ENCODE data around the gene TMEM9.

Gene TMEM9

GRCh38 chr1:201154389-201155165 is at the start of gene TMEM9:
Gene TMEM9, minus strand, starts transcription at chr1:201154474. Its CDS starts 551 bp downstream, at chr1:201153923.
- peak; percentile 96 for DNase-seq

GRCh38 chr1:201198598-201198997 is 44.3 kb upstream of the TMEM9 start:
- no peak for DNase-seq

- DNase-seq = no peak
Measured at GRCh38 chr1:201194046-201194445, 39.8 kb upstream of the TMEM9 start.

- peak; percentile 95 for DNase-seq
Measured at GRCh38 chr1:201192261-201192788, 38.1 kb upstream of the TMEM9 start.

- peak; percentile 95 for DNase-seq
Measured at GRCh38 chr1:201191653-201192260, 37.5 kb upstream of the TMEM9 start.

- no peak for DNase-seq
Measured at GRCh38 chr1:201190624-201191051, 36.4 kb upstream of the TMEM9 start, which contains the start of gene IGFN1. Gene IGFN1, plus strand, starts transcription at chr1:201190824. Its CDS starts 2,470 bp downstream, at chr1:201193294.

- DNase-seq = no peak
Measured at GRCh38 chr1:201190005-201190404, 35.7 kb upstream of the TMEM9 start.

DNA sequence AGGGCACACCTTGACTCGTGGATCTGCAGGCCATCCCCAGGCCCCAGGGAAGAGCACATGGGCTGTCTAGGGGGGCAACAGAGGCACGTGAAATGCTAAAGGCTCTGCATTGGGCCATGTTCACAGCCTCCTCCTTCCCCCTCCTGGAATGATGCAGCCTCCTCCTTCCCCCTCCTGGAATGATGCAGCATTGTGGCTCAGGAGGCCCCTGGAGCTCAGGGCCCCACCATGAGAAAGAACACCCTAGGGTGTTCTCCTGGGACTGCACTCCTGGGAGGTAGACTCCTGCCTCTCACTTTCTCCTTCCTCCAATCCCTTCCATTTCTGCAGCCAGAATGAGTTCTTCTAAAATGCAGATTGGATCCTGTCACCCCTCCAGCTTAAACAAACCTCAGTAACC is 34.8 kb upstream of the TMEM9 start:
- no peak for DNase-seq

- DNase-seq = no peak
Measured at GRCh38 chr1:201186192-201186591, 31.9 kb upstream of the TMEM9 start.

GRCh38 chr1:201185527-201186128 is 31.4 kb upstream of the TMEM9 start:
- DNase-seq = no peak

DNA sequence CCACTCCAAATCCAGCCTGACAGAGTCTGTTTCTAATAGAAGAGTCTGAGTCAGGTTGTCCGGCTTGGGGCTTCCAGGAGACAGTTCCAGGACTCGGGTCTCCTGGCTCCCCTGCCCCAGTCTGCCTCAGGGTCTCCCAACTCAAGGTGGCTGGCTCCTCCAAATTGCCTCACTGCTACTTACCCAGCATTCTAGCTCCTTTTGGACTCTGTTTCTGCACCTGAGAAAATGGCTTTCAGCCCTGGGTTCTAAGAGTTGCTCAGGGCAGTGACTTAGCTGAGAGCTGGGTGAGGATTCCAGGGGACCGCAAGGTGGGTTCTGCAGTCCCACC is 30.8 kb upstream of the TMEM9 start:
- DNase-seq = no peak

GRCh38 chr1:201184307-201185122 is 30.2 kb upstream of the TMEM9 start:
- DNase-seq = peak; percentile 90

DNA sequence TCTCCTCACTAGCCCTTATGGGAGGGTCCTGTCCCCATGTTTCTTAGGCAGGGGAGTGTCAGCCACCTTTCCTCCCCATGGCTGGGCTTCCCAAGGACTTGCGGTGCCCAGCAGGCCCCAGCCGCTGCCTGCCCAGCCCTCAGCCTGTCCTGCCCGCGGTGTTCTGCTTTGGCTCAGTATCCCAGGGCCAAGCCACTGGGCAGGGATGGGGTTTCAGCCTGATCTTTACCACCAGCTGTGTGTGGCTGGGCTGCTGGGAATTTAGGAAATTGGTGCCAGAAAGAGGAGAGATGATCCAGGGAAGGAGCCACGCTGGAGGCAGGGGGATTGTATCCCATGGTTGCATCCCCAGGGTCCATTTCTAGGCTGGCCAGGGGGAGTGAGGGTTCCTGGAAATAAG is 29.5 kb upstream of the TMEM9 start:
- DNase-seq = peak; percentile 19

GRCh38 chr1:201183209-201183608 is 28.9 kb upstream of the TMEM9 start:
- no peak for DNase-seq

GRCh38 chr1:201181726-201182125 is 27.5 kb upstream of the TMEM9 start:
- no peak for DNase-seq

GRCh38 chr1:201181323-201181722 is 27.0 kb upstream of the TMEM9 start:
- DNase-seq = no peak

- no peak for DNase-seq
Measured at GRCh38 chr1:201180901-201181300, 26.6 kb upstream of the TMEM9 start.

DNA sequence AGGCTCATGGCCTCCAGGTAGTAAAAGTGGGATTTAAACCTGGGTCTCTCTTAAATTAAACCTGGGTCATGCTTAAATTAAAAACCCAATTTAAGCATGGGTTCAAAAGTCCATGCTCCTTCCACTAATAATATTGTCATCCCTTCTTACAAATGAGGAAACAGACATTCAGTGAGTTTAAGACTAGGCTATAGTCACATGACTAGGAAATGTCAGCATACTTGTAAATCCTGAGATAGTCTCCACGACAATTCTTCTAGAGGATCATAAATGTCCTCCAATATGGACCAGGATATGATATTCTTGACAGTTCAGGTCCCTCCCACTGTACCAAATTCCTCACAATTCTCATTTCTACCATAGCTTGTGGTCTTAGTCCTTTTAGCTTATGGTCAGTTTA is 25.9 kb upstream of the TMEM9 start:
- no peak for DNase-seq

- DNase-seq = no peak
Measured at GRCh38 chr1:201178718-201179117, 24.4 kb upstream of the TMEM9 start.

- peak; percentile 33 for DNase-seq
Measured at GRCh38 chr1:201176940-201177339, 22.7 kb upstream of the TMEM9 start.

GRCh38 chr1:201175820-201176500 is 21.7 kb upstream of the TMEM9 start:
- no peak for DNase-seq

- DNase-seq = no peak
Measured at GRCh38 chr1:201173736-201174135, 19.5 kb upstream of the TMEM9 start.
